WTC11 (cell line): ENCODE measurements around the gene FZD7. TPM values are rescaled to one million over a fixed set of nuclear protein-coding genes. Genes with fewer than 3 reads are reported as not detected.

Experiments
- ATAC-seq: fragments of 200-7000 bp; cut with Tn5 transposase; 2 replicates; pipeline ENCODE4 v1.10.0; 2021; ENCODE audit warnings: mild to moderate bottlenecking, moderate library complexity
- CTCF ChIA-PET: fragments of 300-600 bp; sonication (Branson Sonifier 250); formaldehyde crosslinking; loops from one replicate; lab custom pipeline; 2021; ENCODE audit warnings: antibody characterized with exemption; lab: Charles Lee
- POLR2A ChIA-PET: fragments of 350-600 bp; sonication (Branson Sonifier 250); formaldehyde crosslinking; loops from one replicate; lab custom pipeline; 2021; ENCODE audit warnings: antibody characterized with exemption; lab: Charles Lee
- DNase-seq: peaks from one replicate; pipeline ENCODE4 v3.0.0; 2021; ENCODE audit warnings: low spot score
- H3K27ac Mint-ChIP-seq: 2 replicates; pipeline ENCODE4 v1.8.0; 2021; ENCODE audit warnings: mixed read lengths
- H3K27me3 Mint-ChIP-seq: 2 replicates; pipeline ENCODE4 v1.8.0; 2021; ENCODE audit warnings: low read depth, mild to moderate bottlenecking, moderate library complexity, mixed read lengths
- H3K36me3 Mint-ChIP-seq: 2 replicates; pipeline ENCODE4 v1.8.0; 2021; ENCODE audit warnings: mixed read lengths
- H3K4me1 Mint-ChIP-seq: 2 replicates; pipeline ENCODE4 v1.8.0; 2022; ENCODE audit warnings: mixed read lengths
- H3K4me3 Mint-ChIP-seq: 2 replicates; pipeline ENCODE4 v1.8.0; 2021; ENCODE audit warnings: mild to moderate bottlenecking, moderate library complexity, mixed read lengths
- H3K9me3 Mint-ChIP-seq: 2 replicates; pipeline ENCODE4 v1.8.0; 2021; ENCODE audit warnings: mixed read lengths
- GABPB1 ChIP-seq: sonication (generic); formaldehyde crosslinking; IDR thresholded peaks from 2 replicates; pipeline ENCODE4 v1.8.1; 2023; ENCODE audit warnings: mild to moderate bottlenecking, missing genetic modification reagents
- GRHL2 ChIP-seq: fragments of 250-450 bp; sonication (Bioruptor Pico); IDR thresholded peaks from 2 replicates; pipeline ENCODE4 v1.8.0; 2022; ENCODE audit warnings: mild to moderate bottlenecking, moderate library complexity; ENCODE audit not compliant: insufficient replicate concordance, severe bottlenecking
- GTF2I ChIP-seq: fragments of 250-450 bp; sonication (Bioruptor Pico); conservative IDR thresholded peaks from 2 replicates; pipeline ENCODE4 v1.4.0; 2021; ENCODE audit warnings: mild to moderate bottlenecking
- JAZF1 ChIP-seq: fragments of 250-450 bp; sonication (Bioruptor Pico); IDR thresholded peaks from 2 replicates; pipeline ENCODE4 v1.9.0; 2021; ENCODE audit warnings: moderate library complexity, mild to moderate bottlenecking, inconsistent platforms
- KAT7 ChIP-seq: sonication (generic); formaldehyde crosslinking; IDR thresholded peaks from 2 replicates; pipeline ENCODE4 v1.8.1; 2023; ENCODE audit warnings: missing genetic modification reagents, mild to moderate bottlenecking, borderline replicate concordance
- NR2C2 ChIP-seq: sonication (generic); formaldehyde crosslinking; IDR thresholded peaks from 2 replicates; pipeline ENCODE4 v1.8.0; 2022; ENCODE audit warnings: mild to moderate bottlenecking, missing genetic modification reagents
- TCF7 ChIP-seq: sonication (generic); formaldehyde crosslinking; IDR thresholded peaks from 2 replicates; pipeline ENCODE4 v1.8.0; 2022; ENCODE audit warnings: mild to moderate bottlenecking, low read depth, missing genetic modification reagents, moderate library complexity
- TEAD1 ChIP-seq: sonication (generic); formaldehyde crosslinking; IDR thresholded peaks from 2 replicates; pipeline ENCODE4 v1.8.0; 2022; ENCODE audit warnings: mild to moderate bottlenecking, missing genetic modification reagents
- ZBTB21 ChIP-seq: sonication (generic); formaldehyde crosslinking; IDR thresholded peaks from 2 replicates; pipeline ENCODE4 v1.8.1; 2023; ENCODE audit warnings: mild to moderate bottlenecking, missing genetic modification reagents, borderline replicate concordance
- ZNF121 ChIP-seq: sonication (generic); formaldehyde crosslinking; IDR thresholded peaks from 2 replicates; pipeline ENCODE4 v1.8.0; 2023; ENCODE audit warnings: missing genetic modification reagents
- ZNF396 ChIP-seq: fragments of 250-450 bp; sonication (Bioruptor Pico); IDR thresholded peaks from 2 replicates; pipeline ENCODE4 v1.8.0; 2021; ENCODE audit warnings: mild to moderate bottlenecking, moderate library complexity, borderline replicate concordance
- ZNF423 ChIP-seq: fragments of 250-450 bp; sonication (Bioruptor Pico); IDR thresholded peaks from 2 replicates; pipeline ENCODE4 v2.1.2; 2022; ENCODE audit warnings: mild to moderate bottlenecking, moderate library complexity
- total RNA-seq: library from RNA; stranded (reverse); gene quantifications from 3 replicates; pipeline ENCODE4 v1.2.3, GENCODE V29; 2021
- TF ChIP-seq, protein P1 (sequence below): sonication (generic); formaldehyde crosslinking; IDR thresholded peaks from 2 replicates; pipeline ENCODE4 v1.8.0; 2022; ENCODE audit warnings: mild to moderate bottlenecking, missing genetic modification reagents
- TF ChIP-seq, protein P2 (sequence below): fragments of 250-450 bp; sonication (Bioruptor Pico); IDR thresholded peaks from 2 replicates; pipeline ENCODE4 v1.9.0; 2021; ENCODE audit warnings: moderate library complexity, mild to moderate bottlenecking, inconsistent platforms, borderline replicate concordance
- TF ChIP-seq, protein P3 (sequence below): sonication (generic); formaldehyde crosslinking; IDR thresholded peaks from 2 replicates; pipeline ENCODE4 v1.8.1; 2022; ENCODE audit warnings: mild to moderate bottlenecking, moderate library complexity, missing genetic modification reagents
- TF ChIP-seq, protein P4 (sequence below): sonication (generic); formaldehyde crosslinking; IDR thresholded peaks from 2 replicates; pipeline ENCODE4 v1.8.1; 2023; ENCODE audit warnings: mild to moderate bottlenecking, missing genetic modification reagents, borderline replicate concordance
- TF ChIP-seq, protein P5 (sequence below): fragments of 250-450 bp; sonication (Bioruptor Pico); IDR thresholded peaks from 2 replicates; pipeline ENCODE4 v1.9.0; 2021; ENCODE audit warnings: mild to moderate bottlenecking
- TF ChIP-seq, protein P6 (sequence below): sonication (generic); formaldehyde crosslinking; IDR thresholded peaks from 2 replicates; pipeline ENCODE4 v1.8.0; 2022; ENCODE audit warnings: mild to moderate bottlenecking, missing genetic modification reagents
- TF ChIP-seq, protein P7 (sequence below): fragments of 250-450 bp; sonication (Bioruptor Pico); IDR thresholded peaks from 2 replicates; pipeline ENCODE4 v1.9.0; 2021; ENCODE audit warnings: mild to moderate bottlenecking

Gene FZD7
- total RNA-seq, 1 experiment from 2014 or later, result 153 TPM

DNA sequence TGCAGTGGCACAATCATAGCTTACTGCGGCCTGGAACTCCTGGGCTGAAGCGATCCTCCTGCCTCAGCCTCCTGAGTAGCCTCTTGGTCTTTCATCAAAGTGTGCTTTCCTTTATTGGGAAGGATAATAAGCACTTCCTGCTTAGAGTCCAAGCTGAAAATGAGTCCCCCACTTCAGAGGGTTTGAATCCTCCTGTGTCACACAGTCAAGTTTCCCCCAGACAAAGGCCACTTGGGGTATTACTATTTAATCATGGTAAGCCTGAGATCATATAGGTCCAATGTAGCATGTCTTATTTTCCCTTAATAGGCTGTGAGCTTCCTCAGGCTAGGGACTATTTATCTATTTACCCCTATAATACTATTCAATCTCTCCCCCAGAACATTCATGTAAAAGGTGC is 28.0 kb downstream of the FZD7 start:
- TF ChIP-seq ZNF396 (CRISPR knock-in tag) (no peak), GRHL2 (no peak), JAZF1 (no peak), TEAD1 (CRISPR knock-in tag) (no peak), KAT7 (CRISPR knock-in tag) (no peak), TCF7 (CRISPR knock-in tag) (no peak), NR2C2 (CRISPR knock-in tag) (no peak), GABPB1 (CRISPR knock-in tag) (no peak), ZNF423 (no peak), ZBTB21 (no peak), GTF2I (no peak), ZNF121 (no peak)
- TF ChIP-seq, protein P1, sequence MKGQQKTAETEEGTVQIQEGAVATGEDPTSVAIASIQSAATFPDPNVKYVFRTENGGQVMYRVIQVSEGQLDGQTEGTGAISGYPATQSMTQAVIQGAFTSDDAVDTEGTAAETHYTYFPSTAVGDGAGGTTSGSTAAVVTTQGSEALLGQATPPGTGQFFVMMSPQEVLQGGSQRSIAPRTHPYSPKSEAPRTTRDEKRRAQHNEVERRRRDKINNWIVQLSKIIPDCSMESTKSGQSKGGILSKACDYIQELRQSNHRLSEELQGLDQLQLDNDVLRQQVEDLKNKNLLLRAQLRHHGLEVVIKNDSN, result no peak
- TF ChIP-seq, protein P2, sequence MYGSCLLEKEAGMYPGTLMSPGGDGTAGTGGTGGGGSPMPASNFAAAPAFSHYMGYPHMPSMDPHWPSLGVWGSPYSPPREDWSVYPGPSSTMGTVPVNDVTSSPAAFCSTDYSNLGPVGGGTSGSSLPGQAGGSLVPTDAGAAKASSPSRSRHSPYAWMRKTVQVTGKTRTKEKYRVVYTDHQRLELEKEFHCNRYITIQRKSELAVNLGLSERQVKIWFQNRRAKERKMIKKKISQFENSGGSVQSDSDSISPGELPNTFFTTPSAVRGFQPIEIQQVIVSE (CRISPR knock-in tag), result no peak
- TF ChIP-seq, protein P3, sequence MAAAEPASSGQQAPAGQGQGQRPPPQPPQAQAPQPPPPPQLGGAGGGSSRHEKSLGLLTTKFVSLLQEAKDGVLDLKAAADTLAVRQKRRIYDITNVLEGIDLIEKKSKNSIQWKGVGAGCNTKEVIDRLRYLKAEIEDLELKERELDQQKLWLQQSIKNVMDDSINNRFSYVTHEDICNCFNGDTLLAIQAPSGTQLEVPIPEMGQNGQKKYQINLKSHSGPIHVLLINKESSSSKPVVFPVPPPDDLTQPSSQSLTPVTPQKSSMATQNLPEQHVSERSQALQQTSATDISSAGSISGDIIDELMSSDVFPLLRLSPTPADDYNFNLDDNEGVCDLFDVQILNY (CRISPR knock-in tag), result no peak
- TF ChIP-seq, protein P4, sequence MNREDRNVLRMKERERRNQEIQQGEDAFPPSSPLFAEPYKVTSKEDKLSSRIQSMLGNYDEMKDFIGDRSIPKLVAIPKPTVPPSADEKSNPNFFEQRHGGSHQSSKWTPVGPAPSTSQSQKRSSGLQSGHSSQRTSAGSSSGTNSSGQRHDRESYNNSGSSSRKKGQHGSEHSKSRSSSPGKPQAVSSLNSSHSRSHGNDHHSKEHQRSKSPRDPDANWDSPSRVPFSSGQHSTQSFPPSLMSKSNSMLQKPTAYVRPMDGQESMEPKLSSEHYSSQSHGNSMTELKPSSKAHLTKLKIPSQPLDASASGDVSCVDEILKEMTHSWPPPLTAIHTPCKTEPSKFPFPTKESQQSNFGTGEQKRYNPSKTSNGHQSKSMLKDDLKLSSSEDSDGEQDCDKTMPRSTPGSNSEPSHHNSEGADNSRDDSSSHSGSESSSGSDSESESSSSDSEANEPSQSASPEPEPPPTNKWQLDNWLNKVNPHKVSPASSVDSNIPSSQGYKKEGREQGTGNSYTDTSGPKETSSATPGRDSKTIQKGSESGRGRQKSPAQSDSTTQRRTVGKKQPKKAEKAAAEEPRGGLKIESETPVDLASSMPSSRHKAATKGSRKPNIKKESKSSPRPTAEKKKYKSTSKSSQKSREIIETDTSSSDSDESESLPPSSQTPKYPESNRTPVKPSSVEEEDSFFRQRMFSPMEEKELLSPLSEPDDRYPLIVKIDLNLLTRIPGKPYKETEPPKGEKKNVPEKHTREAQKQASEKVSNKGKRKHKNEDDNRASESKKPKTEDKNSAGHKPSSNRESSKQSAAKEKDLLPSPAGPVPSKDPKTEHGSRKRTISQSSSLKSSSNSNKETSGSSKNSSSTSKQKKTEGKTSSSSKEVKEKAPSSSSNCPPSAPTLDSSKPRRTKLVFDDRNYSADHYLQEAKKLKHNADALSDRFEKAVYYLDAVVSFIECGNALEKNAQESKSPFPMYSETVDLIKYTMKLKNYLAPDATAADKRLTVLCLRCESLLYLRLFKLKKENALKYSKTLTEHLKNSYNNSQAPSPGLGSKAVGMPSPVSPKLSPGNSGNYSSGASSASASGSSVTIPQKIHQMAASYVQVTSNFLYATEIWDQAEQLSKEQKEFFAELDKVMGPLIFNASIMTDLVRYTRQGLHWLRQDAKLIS, result no peak
- TF ChIP-seq, protein P5, sequence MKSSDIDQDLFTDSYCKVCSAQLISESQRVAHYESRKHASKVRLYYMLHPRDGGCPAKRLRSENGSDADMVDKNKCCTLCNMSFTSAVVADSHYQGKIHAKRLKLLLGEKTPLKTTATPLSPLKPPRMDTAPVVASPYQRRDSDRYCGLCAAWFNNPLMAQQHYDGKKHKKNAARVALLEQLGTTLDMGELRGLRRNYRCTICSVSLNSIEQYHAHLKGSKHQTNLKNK (CRISPR knock-in tag), result no peak
- TF ChIP-seq, protein P6, sequence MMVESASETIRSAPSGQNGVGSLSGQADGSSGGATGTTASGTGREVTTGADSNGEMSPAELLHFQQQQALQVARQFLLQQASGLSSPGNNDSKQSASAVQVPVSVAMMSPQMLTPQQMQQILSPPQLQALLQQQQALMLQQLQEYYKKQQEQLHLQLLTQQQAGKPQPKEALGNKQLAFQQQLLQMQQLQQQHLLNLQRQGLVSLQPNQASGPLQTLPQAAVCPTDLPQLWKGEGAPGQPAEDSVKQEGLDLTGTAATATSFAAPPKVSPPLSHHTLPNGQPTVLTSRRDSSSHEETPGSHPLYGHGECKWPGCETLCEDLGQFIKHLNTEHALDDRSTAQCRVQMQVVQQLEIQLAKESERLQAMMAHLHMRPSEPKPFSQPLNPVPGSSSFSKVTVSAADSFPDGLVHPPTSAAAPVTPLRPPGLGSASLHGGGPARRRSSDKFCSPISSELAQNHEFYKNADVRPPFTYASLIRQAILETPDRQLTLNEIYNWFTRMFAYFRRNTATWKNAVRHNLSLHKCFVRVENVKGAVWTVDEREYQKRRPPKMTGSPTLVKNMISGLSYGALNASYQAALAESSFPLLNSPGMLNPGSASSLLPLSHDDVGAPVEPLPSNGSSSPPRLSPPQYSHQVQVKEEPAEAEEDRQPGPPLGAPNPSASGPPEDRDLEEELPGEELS (CRISPR knock-in tag), result no peak
- TF ChIP-seq, protein P7, sequence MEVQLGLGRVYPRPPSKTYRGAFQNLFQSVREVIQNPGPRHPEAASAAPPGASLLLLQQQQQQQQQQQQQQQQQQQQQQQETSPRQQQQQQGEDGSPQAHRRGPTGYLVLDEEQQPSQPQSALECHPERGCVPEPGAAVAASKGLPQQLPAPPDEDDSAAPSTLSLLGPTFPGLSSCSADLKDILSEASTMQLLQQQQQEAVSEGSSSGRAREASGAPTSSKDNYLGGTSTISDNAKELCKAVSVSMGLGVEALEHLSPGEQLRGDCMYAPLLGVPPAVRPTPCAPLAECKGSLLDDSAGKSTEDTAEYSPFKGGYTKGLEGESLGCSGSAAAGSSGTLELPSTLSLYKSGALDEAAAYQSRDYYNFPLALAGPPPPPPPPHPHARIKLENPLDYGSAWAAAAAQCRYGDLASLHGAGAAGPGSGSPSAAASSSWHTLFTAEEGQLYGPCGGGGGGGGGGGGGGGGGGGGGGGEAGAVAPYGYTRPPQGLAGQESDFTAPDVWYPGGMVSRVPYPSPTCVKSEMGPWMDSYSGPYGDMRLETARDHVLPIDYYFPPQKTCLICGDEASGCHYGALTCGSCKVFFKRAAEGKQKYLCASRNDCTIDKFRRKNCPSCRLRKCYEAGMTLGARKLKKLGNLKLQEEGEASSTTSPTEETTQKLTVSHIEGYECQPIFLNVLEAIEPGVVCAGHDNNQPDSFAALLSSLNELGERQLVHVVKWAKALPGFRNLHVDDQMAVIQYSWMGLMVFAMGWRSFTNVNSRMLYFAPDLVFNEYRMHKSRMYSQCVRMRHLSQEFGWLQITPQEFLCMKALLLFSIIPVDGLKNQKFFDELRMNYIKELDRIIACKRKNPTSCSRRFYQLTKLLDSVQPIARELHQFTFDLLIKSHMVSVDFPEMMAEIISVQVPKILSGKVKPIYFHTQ (CRISPR knock-in tag), result no peak
- H3K9me3 Mint-ChIP-seq, result no peaks in the 10 kb centered on the region
- ATAC-seq (no peak), DNase-seq (no peak)
- ChIA-PET CTCF (no interaction called here), POLR2A (interaction anchor here (0.7 kb wide), 1 partner anchor 174 kb away, joined by 9 read pairs; no protein-coding TSS in a partner anchor)
- H3K4me1 Mint-ChIP-seq, result peaks cover 18% of the 10 kb centered on the region
- H3K36me3 Mint-ChIP-seq, result no peaks in the 10 kb centered on the region
- no peak overlapping the region for H3K4me3 Mint-ChIP-seq
- no peaks in the 10 kb centered on the region for H3K27me3 Mint-ChIP-seq
- H3K27ac Mint-ChIP-seq, result no peak overlapping the region
